Caco-2 (cell line): Measurements from ENCODE around the gene GPC5. TPM values are rescaled to one million over a fixed set of nuclear protein-coding genes. Genes with fewer than 3 reads are reported as not detected.

Experiments used
- BruUV-seq: library from RNA; stranded (reverse); fragments of 400-500 nt; replicated peaks from 2 replicates; lab custom pipeline; 2021; lab: Mats Ljungman, UMichigan
- CTCF ChIA-PET: fragments of 300-600 bp; sonication (Branson Sonifier 250); formaldehyde crosslinking; loops from one replicate; lab custom pipeline; 2022; ENCODE audit warnings: antibody characterized with exemption; lab: Charles Lee
- POLR2A ChIA-PET: fragments of 300-600 bp; sonication (Branson Sonifier 250); formaldehyde crosslinking; loops from one replicate; lab custom pipeline; 2022; ENCODE audit warnings: antibody characterized with exemption; lab: Charles Lee
- DNase-seq, 2 experiments: peaks; one replicate each; pipeline versions ENCODE4 v3.0.0 to v3.0.0-alpha.2; 2020 to 2022
- H3K27me3 ChIP-seq: replicated peaks from 2 replicates; pipeline ENCODE4 v1.6.0; 2011; ENCODE audit warnings: low read length; ENCODE audit not compliant: control insufficient read depth, insufficient read depth
- H3K36me3 ChIP-seq: 2 replicates; pipeline ENCODE4 v1.5.1; 2011; ENCODE audit warnings: low read length; ENCODE audit not compliant: control insufficient read depth, insufficient read depth
- H3K4me1 ChIP-seq: fragments of 250-450 bp; sonication (Bioruptor Pico); 2 replicates; pipeline ENCODE4 v1.5.1; 2020; ENCODE audit warnings: mild to moderate bottlenecking
- H3K4me3 ChIP-seq: 2 replicates; pipeline ENCODE4 v1.5.1; 2011; ENCODE audit warnings: low read depth, mild to moderate bottlenecking, control low read depth, low read length
- H3K9me3 ChIP-seq: fragments of 250-450 bp; sonication (Bioruptor Pico); 2 replicates; pipeline ENCODE4 v1.5.1; 2020; ENCODE audit warnings: mild to moderate bottlenecking, moderate library complexity
- H3K27ac Mint-ChIP-seq: one replicate; pipeline ENCODE4 v1.8.0; 2022; ENCODE audit warnings: mixed read lengths; ENCODE audit not compliant: unreplicated experiment
- H3K27me3 Mint-ChIP-seq: one replicate; pipeline ENCODE4 v1.8.0; 2022; ENCODE audit warnings: mixed read lengths; ENCODE audit not compliant: insufficient read depth, unreplicated experiment
- H3K36me3 Mint-ChIP-seq: one replicate; pipeline ENCODE4 v1.8.0; 2022; ENCODE audit warnings: mild to moderate bottlenecking, mixed read lengths; ENCODE audit not compliant: insufficient read depth, unreplicated experiment
- H3K4me1 Mint-ChIP-seq: one replicate; pipeline ENCODE4 v1.8.0; 2022; ENCODE audit warnings: low read depth, mixed read lengths; ENCODE audit not compliant: unreplicated experiment
- H3K4me3 Mint-ChIP-seq: one replicate; pipeline ENCODE4 v1.8.0; 2022; ENCODE audit warnings: mild to moderate bottlenecking, moderate library complexity, mixed read lengths; ENCODE audit not compliant: unreplicated experiment
- H3K9me3 Mint-ChIP-seq: one replicate; pipeline ENCODE4 v1.8.0; 2022; ENCODE audit warnings: mixed read lengths; ENCODE audit not compliant: unreplicated experiment
- CTCF ChIP-seq, 2 experiments: fragments of 200-600 bp in 1 of 2; IDR thresholded peaks; 1 replicate in 1 of 2; 2 replicates in 1 of 2; pipeline versions ENCODE4 v1.5.1 to v1.8.0; 2011 to 2022; ENCODE audit warnings: antibody characterized with exemption in 1 of 2, control low read depth in 1 of 2, inconsistent platforms in 1 of 2, low read depth in 1 of 2, low read length in 1 of 2, mild to moderate bottlenecking in 1 of 2, moderate library complexity in 1 of 2; ENCODE audit not compliant: insufficient read depth in 1 of 2, severe bottlenecking in 1 of 2, unreplicated experiment in 1 of 2
- intact Hi-C: fragments of 100-400 bp; cut with micrococcal nuclease; formaldehyde crosslinking; loops from one replicate; pipeline ENCODE4 v1.10.0; 2022; ENCODE audit not compliant: unreplicated experiment
- total RNA-seq: library from RNA; stranded (reverse); gene quantifications from 2 replicates; pipeline ENCODE4 v1.2.3, GENCODE V29; 2022

The GPC5 gene
- total RNA-seq, 1 experiment from 2014 or later: 4.1 TPM

GRCh38 chr13:91744284-91744683 is 345.9 kb downstream of the GPC5 start:
- POLR2A ChIA-PET: no interaction called here

GRCh38 chr13:91745967-91746366 is 347.5 kb downstream of the GPC5 start:
- CTCF ChIA-PET: no interaction called here
- Mint-ChIP-seq H3K27me3 (no peaks in the 10 kb centered on the region), H3K4me1 (no peaks in the 10 kb centered on the region), H3K9me3 (no peaks in the 10 kb centered on the region), H3K4me3 (no peak overlapping the region), H3K36me3 (no peaks in the 10 kb centered on the region), H3K27ac (no peak overlapping the region)
- TF ChIP-seq CTCF (IDR thresholded peaks at IDR 0.05; ENCODE audit: insufficient read depth in 1 of 2, low read depth in 1 of 2, low read length in 1 of 2, severe bottlenecking in 1 of 2, unreplicated experiment in 1 of 2): no peak
- Histone ChIP-seq H3K36me3 (no peaks in the 10 kb centered on the region), H3K9me3 (no peaks in the 10 kb centered on the region), H3K4me3 (no peak overlapping the region), H3K27me3 (no peaks in the 10 kb centered on the region), H3K4me1 (peaks cover 23% of the 10 kb centered on the region)
- intact Hi-C loops: loop anchor here (2.0 kb wide), 2 partner anchors 21 to 35 kb away; no protein-coding TSS in a partner anchor
- POLR2A ChIA-PET: no interaction called here
- DNase-seq: no peak
- BruUV-seq: no TSS peak

More at GRCh38 chr13:91744284-91744683, 345.9 kb downstream of the GPC5 start:
- H3K4me1 ChIP-seq: peaks cover 23% of the 10 kb centered on the region
- Mint-ChIP-seq H3K27me3 (no peaks in the 10 kb centered on the region), H3K4me1 (no peaks in the 10 kb centered on the region), H3K9me3 (no peaks in the 10 kb centered on the region), H3K27ac (no peak overlapping the region), H3K36me3 (no peaks in the 10 kb centered on the region), H3K4me3 (no peak overlapping the region)
- H3K36me3 ChIP-seq: no peaks in the 10 kb centered on the region
- no peak for DNase-seq
- no peaks in the 10 kb centered on the region for H3K9me3 ChIP-seq
- H3K4me3 ChIP-seq: no peak overlapping the region
- BruUV-seq: no TSS peak
- CTCF ChIA-PET: no interaction called here
- no peaks in the 10 kb centered on the region for H3K27me3 ChIP-seq
- intact Hi-C loops: no loop called here
- TF ChIP-seq CTCF (IDR thresholded peaks at IDR 0.05; ENCODE audit: insufficient read depth in 1 of 2, low read depth in 1 of 2, low read length in 1 of 2, severe bottlenecking in 1 of 2, unreplicated experiment in 1 of 2): no peak

GRCh38 chr13:91747186-91747585 is 348.8 kb downstream of the GPC5 start:
- BruUV-seq: no TSS peak

More at GRCh38 chr13:91747186-91747585, 348.8 kb downstream of the GPC5 start:
- DNase-seq: peak; percentile 26 to 44
- Mint-ChIP-seq H3K4me1 (no peaks in the 10 kb centered on the region), H3K4me3 (no peak overlapping the region), H3K27me3 (no peaks in the 10 kb centered on the region), H3K27ac (no peak overlapping the region), H3K9me3 (no peaks in the 10 kb centered on the region), H3K36me3 (no peaks in the 10 kb centered on the region)
- intact Hi-C loops: loop anchor here (2.0 kb wide), 2 partner anchors 20 to 34 kb away; no protein-coding TSS in a partner anchor
- Histone ChIP-seq H3K9me3 (no peaks in the 10 kb centered on the region), H3K36me3 (no peaks in the 10 kb centered on the region), H3K4me3 (no peak overlapping the region), H3K4me1 (peaks cover 23% of the 10 kb centered on the region), H3K27me3 (no peaks in the 10 kb centered on the region)
- ChIA-PET POLR2A (no interaction called here), CTCF (interaction anchor here (1.5 kb wide), 1 partner anchor 35 kb away, joined by 5 read pairs; no protein-coding TSS in a partner anchor)
- no peak for TF ChIP-seq CTCF (IDR thresholded peaks at IDR 0.05; ENCODE audit: insufficient read depth in 1 of 2, low read depth in 1 of 2, low read length in 1 of 2, severe bottlenecking in 1 of 2, unreplicated experiment in 1 of 2)
